C4-2B (cell line): ENCODE data around the gene CST5.

Source experiments
- ZFX ChIP-seq: fragments of 450-650 bp; IDR thresholded peaks from 2 replicates; pipeline ENCODE4 v1.6.1; 2017
- TF ChIP-seq, protein P1 (sequence below): fragments of 450-650 bp; conservative IDR thresholded peaks from 2 replicates; pipeline ENCODE4 v1.5.1; 2017; ENCODE audit warnings: mild to moderate bottlenecking

GRCh38 chr20:23907579-23907978 lies 28.0 kb upstream of the CST5 start:
- TF ChIP-seq, protein P1, sequence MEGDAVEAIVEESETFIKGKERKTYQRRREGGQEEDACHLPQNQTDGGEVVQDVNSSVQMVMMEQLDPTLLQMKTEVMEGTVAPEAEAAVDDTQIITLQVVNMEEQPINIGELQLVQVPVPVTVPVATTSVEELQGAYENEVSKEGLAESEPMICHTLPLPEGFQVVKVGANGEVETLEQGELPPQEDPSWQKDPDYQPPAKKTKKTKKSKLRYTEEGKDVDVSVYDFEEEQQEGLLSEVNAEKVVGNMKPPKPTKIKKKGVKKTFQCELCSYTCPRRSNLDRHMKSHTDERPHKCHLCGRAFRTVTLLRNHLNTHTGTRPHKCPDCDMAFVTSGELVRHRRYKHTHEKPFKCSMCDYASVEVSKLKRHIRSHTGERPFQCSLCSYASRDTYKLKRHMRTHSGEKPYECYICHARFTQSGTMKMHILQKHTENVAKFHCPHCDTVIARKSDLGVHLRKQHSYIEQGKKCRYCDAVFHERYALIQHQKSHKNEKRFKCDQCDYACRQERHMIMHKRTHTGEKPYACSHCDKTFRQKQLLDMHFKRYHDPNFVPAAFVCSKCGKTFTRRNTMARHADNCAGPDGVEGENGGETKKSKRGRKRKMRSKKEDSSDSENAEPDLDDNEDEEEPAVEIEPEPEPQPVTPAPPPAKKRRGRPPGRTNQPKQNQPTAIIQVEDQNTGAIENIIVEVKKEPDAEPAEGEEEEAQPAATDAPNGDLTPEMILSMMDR = no peak
- TF ChIP-seq ZFX = no peak
